NCI-H187 treated with DMSO at 0.1 percent for 48 hours (cell line): ENCODE results near the gene CDC42EP3.

ENCODE experiments used
- DNase-seq: peaks from one replicate; lab custom pipeline; 2025; lab: John Stamatoyannopoulos, UW

CDC42EP3 gene, protein sequence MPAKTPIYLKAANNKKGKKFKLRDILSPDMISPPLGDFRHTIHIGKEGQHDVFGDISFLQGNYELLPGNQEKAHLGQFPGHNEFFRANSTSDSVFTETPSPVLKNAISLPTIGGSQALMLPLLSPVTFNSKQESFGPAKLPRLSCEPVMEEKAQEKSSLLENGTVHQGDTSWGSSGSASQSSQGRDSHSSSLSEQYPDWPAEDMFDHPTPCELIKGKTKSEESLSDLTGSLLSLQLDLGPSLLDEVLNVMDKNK

GRCh38 chr2:37671009-37671815 is at the start of gene CDC42EP3:
CDC42EP3 (minus strand) TSS chr2:37671642; CDS start chr2:37646587, 25,055 bp downstream.
- DNase-seq = no peak

- DNase-seq = no peak
Measured at GRCh38 chr2:37721201-37721560, 49.7 kb upstream of the CDC42EP3 start.

GRCh38 chr2:37720533-37721200 is 49.2 kb upstream of the CDC42EP3 start:
- DNase-seq = no peak

DNA sequence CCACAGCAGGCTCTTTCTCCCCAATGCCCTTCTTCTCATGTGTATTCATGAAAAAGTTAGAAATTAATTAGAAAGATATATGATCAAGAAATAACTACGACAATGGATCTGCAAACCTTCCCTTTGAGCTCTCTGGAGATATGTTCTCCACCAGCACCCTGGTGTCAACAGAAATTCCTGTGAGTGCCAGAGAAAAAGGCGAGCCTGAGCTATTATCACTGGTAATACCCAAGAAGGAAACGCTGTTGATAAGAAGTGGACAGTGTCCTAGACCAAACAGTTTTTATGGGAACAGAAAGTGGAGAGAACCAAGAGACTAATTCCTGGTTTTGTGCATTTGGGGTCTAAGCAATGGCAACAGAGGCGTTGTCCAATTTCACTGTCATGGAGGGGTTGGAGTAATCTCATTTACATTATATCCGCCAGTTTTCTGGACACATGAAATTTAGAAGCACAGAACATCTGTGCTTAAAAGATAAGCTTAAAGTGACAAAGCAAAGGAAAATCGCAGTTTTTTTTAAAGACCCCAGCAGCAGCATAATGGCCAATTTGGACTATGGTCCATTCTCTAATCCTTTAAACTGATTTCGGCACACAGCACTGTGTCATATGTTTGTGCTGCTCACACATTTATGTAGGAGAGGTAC is 47.2 kb upstream of the CDC42EP3 start:
- no peak for DNase-seq

DNA sequence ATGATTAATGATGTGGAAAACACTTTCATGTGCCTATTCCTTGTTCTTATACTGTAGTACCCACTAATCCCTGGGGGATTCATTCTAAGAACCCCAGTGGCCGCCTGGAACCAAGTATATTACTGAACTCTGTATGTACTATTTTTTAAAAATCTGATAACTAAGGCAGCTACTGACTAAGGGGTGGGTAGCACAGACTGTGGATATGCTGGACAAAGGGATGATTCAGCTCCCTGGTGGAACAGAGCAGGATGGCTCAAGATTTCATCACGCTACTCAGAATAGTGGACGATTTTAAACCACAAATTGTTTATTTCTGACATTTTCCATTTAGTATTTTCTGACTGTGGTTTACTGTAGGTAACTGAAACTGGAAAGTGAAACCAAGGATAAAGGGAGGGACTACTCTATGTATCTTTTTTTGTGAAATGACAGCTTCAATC is 41.8 kb upstream of the CDC42EP3 start:
- DNase-seq = no peak

DNA sequence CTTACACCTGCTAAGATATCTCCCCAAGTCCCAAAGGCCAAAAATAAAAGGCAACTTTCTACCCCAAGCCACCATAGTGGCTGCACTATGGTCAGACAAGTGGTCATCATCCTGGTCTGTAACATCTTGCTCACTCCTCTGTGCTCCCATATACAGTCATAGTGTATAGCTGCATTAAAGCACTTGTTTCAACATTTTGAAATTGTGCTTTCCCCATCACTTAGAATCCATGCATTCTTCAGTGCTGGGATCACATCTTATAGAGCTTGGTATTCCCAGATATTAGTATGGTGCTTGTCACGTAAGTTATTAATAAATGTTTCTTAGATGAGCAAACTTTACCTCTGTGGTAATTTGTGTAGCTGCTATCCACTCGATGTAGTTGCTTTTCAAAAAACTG is 40.4 kb upstream of the CDC42EP3 start:
- no peak for DNase-seq

GRCh38 chr2:37711308-37711731 is 39.9 kb upstream of the CDC42EP3 start:
- DNase-seq = no peak

DNA sequence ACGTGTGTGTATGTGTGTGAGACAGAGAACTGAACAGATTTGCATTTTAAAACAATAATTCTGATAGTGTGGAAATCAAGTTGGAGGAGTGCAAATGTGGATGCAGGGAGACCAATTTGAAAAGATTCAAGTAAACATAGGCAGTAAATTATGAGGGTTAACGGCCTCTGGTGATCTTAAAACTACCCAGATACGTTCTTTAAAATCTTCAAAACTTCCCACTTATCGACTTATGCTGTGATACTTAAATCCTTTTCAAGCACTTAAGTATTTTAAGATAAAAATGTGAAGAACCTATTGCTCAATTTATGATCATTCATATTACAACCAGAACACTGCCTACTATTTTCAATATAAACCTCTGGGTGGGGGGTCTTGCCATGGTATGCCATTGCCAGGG is 37.7 kb upstream of the CDC42EP3 start:
- DNase-seq = no peak

- no peak for DNase-seq
Measured at GRCh38 chr2:37708146-37708545, 36.7 kb upstream of the CDC42EP3 start.

DNA sequence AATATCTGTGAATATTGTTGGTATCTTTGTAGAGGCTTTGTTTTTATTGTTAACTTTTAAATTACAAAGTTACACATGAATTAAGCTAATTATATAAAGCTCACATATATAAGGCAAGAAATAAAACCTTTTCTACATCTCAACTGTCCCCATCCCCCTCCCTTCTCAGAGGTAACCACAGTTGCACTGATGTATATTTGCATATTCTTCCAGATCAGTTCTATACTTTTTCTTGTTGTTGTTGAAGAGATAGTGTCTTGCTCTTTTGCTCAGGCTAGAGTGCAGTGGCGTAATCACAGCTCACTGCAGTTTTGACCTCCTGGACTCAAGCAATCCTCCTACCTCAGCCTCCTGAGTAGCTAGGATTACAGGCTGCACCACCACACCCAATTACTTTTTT is 36.0 kb upstream of the CDC42EP3 start:
- no peak for DNase-seq

DNA sequence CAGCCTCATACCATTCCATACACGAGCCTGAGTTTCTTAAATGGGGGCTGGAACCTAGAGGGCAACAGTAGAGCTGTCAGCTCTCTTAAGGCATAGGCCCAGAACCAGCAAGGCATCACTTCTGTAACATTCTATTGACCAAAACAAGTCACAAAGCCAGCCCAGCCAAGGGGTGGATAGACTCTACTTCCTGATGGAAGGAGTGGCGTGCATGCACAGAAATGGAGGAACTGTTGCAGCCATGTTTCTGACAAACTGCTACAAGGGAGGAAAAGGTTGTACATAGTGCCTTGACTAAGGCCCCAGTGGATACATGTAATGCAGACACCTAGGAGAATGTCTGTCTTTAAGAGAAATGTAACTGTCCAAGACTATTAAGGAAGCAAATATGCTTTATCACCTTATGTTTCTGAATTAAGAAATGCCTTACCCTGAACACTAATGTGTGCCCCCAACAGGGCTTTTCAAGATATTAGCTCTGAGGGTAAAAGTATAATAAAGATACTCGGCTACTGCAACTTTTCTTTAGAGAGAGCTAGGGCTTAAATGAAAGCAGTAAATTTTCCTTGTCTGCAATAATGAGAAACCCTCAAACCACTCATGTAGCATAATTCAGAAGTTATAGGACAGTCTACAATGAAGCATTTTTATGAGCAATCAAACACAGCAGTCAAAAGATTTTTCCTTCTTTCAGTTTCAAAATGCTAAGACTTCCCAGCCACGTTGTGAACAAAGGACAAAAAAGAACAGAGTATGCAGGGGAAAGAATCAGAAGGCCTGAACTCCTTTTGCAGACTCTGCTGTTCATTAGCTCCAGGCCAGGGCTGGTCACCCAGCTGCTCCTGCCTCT is 35.1 kb upstream of the CDC42EP3 start:
- no peak for DNase-seq

GRCh38 chr2:37705191-37705590 is 33.7 kb upstream of the CDC42EP3 start:
- DNase-seq = no peak

DNA sequence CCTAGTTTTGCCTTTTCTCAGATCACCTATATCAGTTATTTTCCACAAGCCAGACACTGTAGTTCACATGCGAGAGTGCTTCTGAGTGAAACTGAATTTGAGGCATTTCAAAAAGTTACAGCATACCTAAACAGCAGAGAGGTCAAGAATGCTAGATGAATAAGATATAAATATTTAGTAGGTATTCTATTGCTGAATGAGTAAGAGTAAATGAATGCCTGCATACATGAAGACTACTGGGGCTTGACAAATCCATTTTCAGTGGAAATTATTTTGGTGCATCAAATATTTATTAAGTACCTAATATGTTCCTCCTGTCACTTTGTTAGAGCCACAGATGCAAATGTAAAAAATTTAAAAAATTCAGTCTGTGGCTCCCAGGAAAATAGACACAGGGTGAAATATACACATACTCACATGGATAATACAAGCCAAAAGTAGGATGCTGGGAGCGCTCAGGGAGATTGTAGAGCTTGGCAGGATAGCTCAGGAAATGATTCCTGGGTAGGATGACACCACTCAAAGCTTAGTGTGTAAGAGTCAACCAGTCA is 27.6 kb upstream of the CDC42EP3 start:
- no peak for DNase-seq

DNA sequence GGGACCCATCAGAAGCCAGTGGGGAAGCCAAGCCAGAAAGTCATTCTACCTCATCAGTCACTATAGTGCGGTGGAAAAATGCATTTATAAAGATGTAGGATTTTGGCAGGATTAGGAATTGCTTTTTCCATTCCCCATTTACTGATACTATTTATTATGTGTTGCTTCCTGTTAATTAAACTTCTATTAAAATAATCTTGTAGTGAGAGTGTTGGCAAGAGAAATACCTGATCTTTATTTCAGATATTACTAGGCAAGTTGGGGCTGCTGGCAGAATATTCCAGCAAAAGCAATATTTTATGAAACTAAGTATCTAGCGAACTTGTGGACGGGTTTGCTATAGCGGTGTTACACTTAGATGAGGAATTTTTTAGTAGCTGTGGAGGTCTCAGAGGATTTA is 23.9 kb upstream of the CDC42EP3 start:
- no peak for DNase-seq

DNA sequence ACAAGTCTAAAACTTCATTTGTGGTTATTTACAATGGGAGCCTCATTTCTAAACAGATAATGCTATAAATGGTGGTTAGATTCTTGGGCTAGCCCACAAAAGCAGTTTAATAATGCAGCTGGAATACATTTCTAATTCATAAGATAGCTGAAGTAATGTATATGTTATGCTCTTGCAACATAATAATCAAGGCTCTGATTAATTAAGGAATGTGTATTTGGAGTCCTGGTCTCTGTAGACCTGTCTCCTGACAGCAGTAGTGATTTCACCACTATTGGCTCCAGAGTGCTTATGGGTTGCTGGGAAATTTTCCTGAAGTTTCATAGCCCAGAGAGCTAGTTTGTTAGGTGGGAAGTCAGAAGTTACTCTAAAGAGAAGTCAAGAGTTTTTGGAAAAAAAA is 21.3 kb upstream of the CDC42EP3 start:
- no peak for DNase-seq

DNA sequence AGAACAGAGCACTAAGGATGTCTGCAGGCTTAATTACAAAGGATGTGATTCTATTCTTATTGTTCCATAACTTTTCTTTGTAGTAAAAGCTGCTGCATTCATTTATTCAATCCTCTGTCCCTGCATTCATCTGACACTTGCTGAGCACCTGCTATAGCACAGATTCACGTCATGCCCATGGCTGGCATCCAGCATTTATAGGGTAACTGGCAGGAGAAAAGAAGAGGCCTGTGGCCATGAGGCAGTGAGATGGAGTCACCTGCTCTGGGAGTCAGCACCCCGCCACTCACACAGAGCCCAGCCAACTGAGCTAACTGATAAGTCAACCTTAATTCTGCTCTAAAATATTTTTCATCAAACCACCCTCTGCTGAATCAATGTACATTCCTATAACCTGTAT is 18.3 kb upstream of the CDC42EP3 start:
- DNase-seq = no peak

GRCh38 chr2:37688771-37689468 is 17.5 kb upstream of the CDC42EP3 start:
- DNase-seq = no peak

GRCh38 chr2:37686792-37687526 is 15.5 kb upstream of the CDC42EP3 start:
- DNase-seq = no peak

DNA sequence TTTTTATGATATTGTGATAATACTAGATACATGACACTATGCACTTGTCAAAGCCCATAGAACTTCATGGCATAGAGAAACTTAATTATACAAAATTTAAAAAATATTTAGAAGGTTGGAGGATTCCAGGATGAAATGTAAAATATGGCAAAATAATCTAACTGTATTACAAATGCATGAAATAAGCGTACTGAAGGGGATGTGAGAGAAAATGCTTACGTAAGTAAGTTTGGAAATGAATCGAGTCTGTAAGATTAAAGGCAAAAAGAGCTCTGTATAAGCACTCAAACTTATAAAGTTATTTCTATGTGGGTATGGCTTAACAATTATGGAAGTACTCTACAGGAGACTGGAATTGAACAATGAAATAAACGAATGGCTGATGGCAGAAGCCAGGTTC is 13.4 kb upstream of the CDC42EP3 start:
- no peak for DNase-seq
